Stimulated activated CD4-positive, alpha-beta T cell treated with anti-CD3 and anti-CD28 coated beads, TNF-alpha, amount 100 ng/mL, for 48 hours (primary cell): Measurements from ENCODE around the gene KIRREL3.
A peak's percentile ranks its signal among the peaks of the same experiment; 100 is the strongest.

ENCODE experiments used
- DNase-seq, 3 donors: peaks; one replicate each; pipeline ENCODE4 v3.0.0-alpha.2; 2020; ENCODE audit warnings: low read depth in 3 of 3

Gene KIRREL3

DNA sequence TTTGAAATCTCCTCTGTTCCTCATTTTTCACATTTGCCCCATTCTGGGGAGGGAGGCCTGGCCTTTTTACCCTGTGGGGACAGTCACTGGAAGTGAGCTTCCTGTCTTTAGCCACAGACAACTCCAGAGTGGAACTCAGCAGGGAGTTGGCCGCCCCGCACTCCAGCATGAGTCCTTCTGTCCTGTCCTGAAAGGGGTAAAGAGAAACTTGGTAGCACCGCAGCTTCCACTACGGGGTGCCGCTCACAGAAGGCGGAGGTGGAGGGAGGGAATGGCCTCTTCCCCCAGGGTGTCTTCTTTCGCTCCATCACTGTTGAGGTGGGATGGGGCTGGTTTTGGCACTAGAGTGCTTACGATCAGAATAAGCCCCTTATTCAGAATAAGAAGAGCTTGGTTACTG is 512.9 kb downstream of the KIRREL3 start:
- no peak for DNase-seq

GRCh38 chr11:126485986-126486635 is 514.5 kb downstream of the KIRREL3 start:
- no peak for DNase-seq

DNA sequence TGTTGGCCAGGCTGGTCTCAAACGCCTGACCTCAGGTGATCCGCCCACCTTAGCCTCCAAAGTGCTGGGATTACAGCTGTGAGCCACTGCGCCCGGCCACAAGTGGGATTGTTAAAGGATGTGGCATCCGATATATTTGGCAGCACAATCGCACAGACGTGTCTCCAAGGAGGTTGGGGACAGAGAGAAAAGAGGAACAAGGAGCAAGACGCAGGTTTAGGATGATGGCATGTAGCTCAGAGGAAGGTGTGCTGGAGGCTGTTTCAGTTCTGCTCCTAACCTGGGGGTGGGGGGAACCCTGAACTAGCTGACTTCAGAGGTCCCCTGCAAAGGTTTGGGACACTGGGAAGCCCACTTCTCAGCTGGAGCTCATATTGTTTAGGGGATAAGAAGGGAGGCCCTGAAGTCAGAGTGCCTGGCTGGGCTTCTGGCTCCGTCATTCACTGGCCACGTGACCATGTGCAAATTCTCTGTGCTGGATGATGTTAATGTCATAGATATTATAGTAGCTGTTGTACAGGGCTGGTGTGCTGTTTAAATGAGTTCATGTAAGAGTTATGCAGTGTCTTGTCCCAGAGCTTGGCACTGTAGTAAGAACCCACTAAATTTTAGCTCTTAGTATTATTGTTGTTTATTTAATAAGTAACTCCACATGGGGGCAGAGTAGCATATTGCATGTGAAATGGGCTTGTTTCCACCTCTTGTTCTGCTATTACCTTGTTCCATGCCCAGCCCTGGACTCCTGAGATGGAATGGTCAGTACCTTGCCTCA is 515.4 kb downstream of the KIRREL3 start:
- DNase-seq, result no peak

GRCh38 chr11:126484266-126484665 is 516.3 kb downstream of the KIRREL3 start:
- no peak for DNase-seq

GRCh38 chr11:126483621-126484195 is 516.9 kb downstream of the KIRREL3 start:
- DNase-seq, result no peak

GRCh38 chr11:126482586-126483108 is 517.9 kb downstream of the KIRREL3 start:
- no peak for DNase-seq

DNA sequence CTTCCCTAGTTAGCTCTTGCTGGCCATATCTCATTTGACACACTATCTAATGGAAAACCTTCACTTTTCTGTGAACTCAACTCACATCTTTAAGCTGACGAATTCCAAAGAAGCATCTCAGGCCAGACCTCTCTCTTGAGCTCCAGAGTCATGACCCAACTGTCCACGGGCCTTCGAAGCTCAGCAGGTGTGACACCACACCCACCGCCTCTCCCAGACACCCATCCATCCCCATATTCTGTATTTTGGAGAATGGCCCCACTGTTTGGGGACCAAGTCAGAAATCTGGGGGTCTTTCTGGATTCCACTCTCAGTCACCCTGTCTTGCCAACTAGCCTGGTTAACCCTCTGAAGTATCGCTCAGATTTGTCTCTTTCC is 519.3 kb downstream of the KIRREL3 start:
- DNase-seq, result no peak

DNA sequence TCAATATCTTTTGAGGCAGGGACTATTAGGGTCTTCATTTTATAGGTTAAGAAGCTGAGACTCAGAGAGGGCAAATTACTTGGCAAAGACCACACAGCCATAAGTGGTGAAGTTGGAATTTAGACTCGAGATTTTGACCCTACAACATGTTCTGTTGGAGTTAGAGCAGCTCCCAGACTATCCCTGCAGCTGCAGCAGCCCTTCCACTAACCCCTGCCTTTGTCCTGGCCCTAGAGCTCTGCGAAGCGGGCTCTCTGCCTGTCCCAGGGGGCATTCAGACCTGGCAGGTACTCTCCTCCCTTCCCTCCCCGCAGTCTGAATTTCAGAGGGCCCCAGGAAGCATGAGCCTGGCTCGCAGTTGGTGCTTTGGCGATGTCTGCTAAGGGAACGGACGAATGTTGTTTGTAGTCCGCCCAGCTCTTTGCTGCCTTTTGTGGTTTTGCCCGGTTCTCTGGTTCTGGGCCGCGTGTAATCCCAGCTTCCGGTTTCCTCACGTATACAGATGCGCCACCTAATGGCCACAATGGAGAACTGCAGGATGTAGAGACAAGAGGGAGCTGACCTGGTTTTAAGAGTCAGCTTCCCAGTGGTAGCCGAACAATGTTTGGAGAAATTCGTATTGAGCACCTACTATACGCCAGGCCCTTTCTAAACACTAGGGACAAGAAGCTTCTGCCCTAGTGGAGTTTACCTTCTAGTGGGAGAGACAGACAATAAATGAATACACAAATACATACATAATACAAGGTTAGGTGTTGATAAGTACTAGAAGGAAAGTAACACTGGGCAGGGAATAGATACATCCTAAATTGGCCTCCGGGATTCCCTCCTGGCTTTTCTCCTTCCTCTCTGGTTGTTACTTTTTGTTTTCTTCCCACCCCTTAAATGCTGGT is 519.9 kb downstream of the KIRREL3 start:
- DNase-seq, result peak; percentile 46 to 55 (median 55)

- DNase-seq, result no peak
These were observed 520.6 kb downstream of the KIRREL3 start for GRCh38 chr11:126480015-126480409.

DNA sequence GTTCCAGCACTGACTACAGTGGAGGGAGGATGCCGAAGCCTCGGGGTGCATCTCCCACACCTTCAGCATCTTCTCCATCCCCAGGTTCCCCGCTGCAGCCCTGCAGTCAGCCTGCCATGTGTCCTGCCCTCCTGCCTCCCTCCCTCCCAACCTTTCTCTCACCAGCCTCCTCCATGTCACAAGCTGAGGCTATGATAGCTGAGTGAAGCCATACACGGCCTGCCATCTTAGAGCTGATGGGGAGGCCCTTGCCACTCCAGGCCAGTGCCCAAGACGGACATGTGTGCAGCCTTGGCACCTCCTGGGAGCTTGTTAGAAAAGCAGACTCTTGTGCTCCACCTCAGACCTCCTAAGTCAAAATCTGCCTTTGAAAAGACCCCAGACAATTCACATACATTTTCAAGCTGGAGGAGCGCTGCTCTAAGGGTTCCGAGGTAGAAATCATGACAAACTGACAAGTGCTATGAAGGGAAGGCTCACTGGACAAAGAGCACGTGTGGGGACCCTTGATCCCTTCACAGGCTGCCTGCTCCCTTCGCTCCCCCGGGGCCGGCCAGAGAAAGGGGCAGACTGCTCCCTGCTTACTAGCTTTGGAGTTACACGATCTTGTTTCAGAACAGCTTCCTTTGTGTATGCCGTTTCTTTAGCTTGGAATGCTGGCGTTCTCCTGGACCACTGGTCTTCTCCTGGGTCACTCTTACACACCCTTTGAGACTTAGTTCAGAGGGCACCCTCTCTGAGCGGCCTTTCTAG is 521.2 kb downstream of the KIRREL3 start:
- no peak for DNase-seq

GRCh38 chr11:126478466-126478865 is 522.1 kb downstream of the KIRREL3 start:
- no peak for DNase-seq

GRCh38 chr11:126477535-126478305 is 522.9 kb downstream of the KIRREL3 start:
- no peak for DNase-seq

- DNase-seq, result no peak
These were observed 523.6 kb downstream of the KIRREL3 start for GRCh38 chr11:126476977-126477376.

DNA sequence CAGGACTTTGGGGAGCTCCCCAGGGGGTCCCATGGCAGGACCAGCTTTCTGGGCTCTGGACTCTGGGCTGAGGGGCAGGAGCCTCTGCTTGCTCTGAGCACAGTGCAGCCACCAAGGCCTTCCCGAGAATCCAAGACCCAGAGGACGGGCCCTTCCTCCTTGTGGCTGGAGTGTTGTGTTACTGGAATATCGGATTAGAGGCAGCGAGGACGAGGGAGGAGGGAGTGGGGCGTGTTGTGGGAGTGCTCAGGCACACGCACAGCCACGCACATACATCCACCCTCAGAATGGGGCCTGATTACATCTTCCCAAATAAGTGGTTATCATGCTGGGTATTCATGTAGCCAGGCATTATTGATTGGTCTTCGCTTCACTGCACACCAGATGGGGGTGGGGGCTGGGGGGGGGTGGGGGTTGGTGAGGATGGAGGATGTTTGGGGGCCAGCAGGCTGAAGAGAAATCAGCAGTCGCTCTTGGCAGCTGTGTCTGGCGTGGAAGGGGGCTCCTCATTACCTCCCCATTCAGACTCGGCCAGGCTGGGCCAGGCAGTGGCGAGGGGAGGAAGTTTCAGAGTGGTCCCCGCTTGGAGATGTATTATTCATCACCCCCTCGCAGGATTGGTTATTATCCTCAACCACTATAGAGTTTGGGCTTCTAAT is 524.2 kb downstream of the KIRREL3 start:
- no peak for DNase-seq

DNA sequence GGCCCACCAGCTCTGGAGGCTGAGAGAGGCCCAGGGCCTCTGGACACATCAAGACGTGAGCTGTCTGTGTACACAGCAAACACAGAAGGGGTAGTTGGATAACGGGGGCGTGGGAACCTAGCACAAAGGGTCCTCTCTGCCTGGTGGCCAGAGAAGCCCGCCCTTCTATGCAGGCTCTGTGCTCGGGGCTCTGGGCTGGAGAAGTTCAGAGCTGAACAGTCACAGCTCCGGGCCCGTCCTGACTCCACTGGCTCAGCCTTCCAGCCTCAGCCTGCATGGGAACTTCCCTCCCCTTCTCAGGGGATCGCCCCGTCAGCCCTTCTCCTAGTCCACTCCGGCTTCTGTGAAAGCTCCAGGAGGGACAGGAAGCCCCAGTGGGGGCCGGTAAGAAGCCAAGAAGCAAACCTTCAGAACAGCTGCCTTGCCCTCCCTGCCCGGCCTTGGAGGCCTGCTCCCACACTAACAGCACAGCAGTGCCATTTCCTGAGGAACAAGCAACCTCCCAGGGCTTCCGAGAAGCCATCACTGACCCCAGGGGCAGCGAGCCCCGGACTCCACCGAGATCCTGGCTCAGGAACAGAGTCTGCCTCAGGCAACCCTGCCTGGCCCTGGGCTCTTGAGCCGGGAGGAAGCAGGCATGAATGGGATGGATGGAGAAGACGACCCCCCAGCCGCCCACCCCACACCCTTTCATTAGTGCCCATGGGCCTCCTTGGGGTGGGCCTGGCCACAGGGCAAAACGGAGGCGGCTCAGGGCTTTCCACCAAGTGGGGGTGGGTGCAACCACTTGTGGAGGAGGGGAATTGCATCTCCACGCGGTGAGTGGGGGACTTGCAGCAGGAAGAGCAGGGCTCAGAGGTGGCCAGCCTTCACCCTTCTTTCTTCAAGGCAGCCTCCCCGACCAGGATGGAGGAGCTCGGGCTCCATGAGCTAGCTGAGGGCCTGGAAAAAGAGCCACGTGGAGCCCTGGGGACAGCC is 525.3 kb downstream of the KIRREL3 start:
- DNase-seq, result no peak

GRCh38 chr11:126474220-126474619 is 526.4 kb downstream of the KIRREL3 start:
- no peak for DNase-seq

GRCh38 chr11:126473269-126473668 is 527.3 kb downstream of the KIRREL3 start:
- DNase-seq, result no peak

DNA sequence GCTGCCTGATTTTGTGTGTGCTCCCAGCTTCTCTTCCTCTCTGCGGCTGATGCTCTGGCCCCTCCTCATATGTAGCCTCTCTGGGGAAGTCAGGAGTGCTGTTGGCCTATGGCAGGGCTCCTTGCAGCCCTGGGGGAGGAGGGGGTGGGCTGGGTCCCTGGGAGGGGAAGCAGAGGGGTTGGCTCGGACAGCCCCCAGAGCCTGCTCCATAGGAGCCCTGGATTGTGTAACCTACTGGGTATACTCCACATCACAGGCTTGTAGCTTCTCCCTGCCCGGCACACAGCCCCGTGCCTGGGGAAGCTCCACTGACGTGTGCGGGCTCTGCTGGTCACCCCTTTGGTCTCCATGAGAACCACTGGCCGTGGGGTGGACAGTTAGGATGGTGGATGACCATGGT is 531.3 kb downstream of the KIRREL3 start:
- DNase-seq, result no peak

DNA sequence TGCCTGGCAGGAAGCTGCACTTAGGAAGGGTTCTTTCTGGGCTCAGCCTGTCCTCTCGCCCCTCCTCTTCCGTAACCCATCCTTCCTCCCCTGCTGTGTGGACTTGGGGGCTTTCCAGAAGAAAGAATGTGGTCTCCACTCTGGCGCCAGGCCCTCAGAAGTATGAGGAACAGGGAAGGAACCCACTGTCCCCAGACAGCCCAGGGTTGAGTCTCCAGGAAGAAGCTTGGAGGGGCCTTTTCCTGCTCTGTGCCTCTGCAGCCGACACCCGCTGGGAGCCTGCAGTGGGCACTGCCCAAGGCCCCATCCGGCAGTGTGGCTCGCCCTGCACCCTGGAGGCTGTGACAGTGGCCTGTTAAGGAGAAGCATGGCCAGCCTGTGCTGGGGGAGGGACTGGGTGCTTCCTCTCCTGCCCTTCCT is 532.5 kb downstream of the KIRREL3 start:
- DNase-seq, result no peak
